IPS DF 19.7 (cell line): ENCODE data around the gene PIAS4.

ENCODE experiments used
- DNase-seq: peaks from one replicate; pipeline ENCODE4 v3.0.0-alpha.2; 2013; ENCODE audit warnings: low read depth, low spot score

The PIAS4 gene

GRCh38 chr19:4077800-4078684 lies 70.5 kb downstream of the PIAS4 start:
- DNase-seq: no peak

- DNase-seq: no peak
These were observed 72.9 kb downstream of the PIAS4 start for GRCh38 chr19:4080473-4080872.

- no peak for DNase-seq
These were observed 74.0 kb downstream of the PIAS4 start for GRCh38 chr19:4081441-4082129.

GRCh38 chr19:4082172-4082571 lies 74.6 kb downstream of the PIAS4 start:
- DNase-seq: no peak

GRCh38 chr19:4083677-4084546 lies 76.4 kb downstream of the PIAS4 start:
- no peak for DNase-seq

- DNase-seq: no peak
These were observed 77.0 kb downstream of the PIAS4 start for GRCh38 chr19:4084547-4084877.

- no peak for DNase-seq
These were observed 78.9 kb downstream of the PIAS4 start for GRCh38 chr19:4086411-4086867.

- no peak for DNase-seq
These were observed 80.5 kb downstream of the PIAS4 start for GRCh38 chr19:4087787-4088679.

- no peak for DNase-seq
These were observed 81.4 kb downstream of the PIAS4 start for GRCh38 chr19:4088975-4089374.
